HCT116 (cell line): ENCODE results near the gene PIMREG. TPM values are rescaled to one million over a fixed set of nuclear protein-coding genes. Genes with fewer than 3 reads are reported as not detected.

ENCODE experiments used
- ATAC-seq: fragments of 200-7000 bp; cut with Tn5 transposase; 2 replicates; pipeline ENCODE4 v1.9.1; 2020; ENCODE audit warnings: mild to moderate bottlenecking, moderate library complexity
- BruUV-seq: library from RNA; stranded (reverse); fragments of 400-500 nt; replicated peaks from 2 replicates; lab custom pipeline; 2021; lab: Mats Ljungman, UMichigan
- CTCF ChIA-PET: fragments of 300-600 bp; sonication (Branson Sonifier 250); formaldehyde crosslinking; loops from one replicate; lab custom pipeline; 2021; ENCODE audit warnings: antibody characterized with exemption; lab: Charles Lee
- POLR2A ChIA-PET: fragments of 300-600, 350-600 bp; sonication (Branson Sonifier 250); formaldehyde crosslinking; loops from one replicate; lab custom pipeline; 2021; ENCODE audit warnings: antibody characterized with exemption; lab: Charles Lee
- RAD21 ChIA-PET, 2 experiments: fragments of 300-600 bp; sonication (Branson Sonifier 250); formaldehyde crosslinking; loops; one replicate each; lab custom pipeline; 2023; ENCODE audit warnings: low total read pairs in 2 of 2; ENCODE audit not compliant: uncharacterized antibody in 2 of 2, unreplicated experiment in 2 of 2, low non-redundant PET in 1 of 2; lab: Charles Lee
- DNase-seq: peaks from one replicate; pipeline ENCODE4 v3.0.0-alpha.2; 2010; ENCODE audit warnings: low read depth, low spot score
- H2AFZ ChIP-seq: fragments of 200-600 bp; shearing (Covaris generic), sonication (generic); 2 replicates; pipeline ENCODE4 v1.6.1; 2017; ENCODE audit warnings: low read depth, mixed run types, mixed read lengths, antibody characterized with exemption, low read length; ENCODE audit not compliant: poor library complexity, severe bottlenecking
- H3K27ac ChIP-seq: 2 replicates; pipeline ENCODE4 v1.5.1; 2012; ENCODE audit warnings: low read depth, low read length
- H3K27me3 ChIP-seq: fragments of 200-600 bp; sonication (generic); 2 replicates; pipeline ENCODE4 v1.6.1; 2016; ENCODE audit warnings: mixed run types, low read length, mixed read lengths; ENCODE audit not compliant: insufficient read depth
- H3K36me3 ChIP-seq, 2 experiments: fragments of 200-500 bp in 1 of 2; fragments of 200-600 bp in 1 of 2; sonication (Bioruptor generic) in 1 of 2; sonication (generic) in 1 of 2; 2 replicates each; pipeline versions ENCODE4 v1.5.1 to v1.6.1; 2014 to 2016; ENCODE audit warnings: low read length in 2 of 2, inconsistent platforms in 1 of 2, mixed read lengths in 1 of 2, mixed run types in 1 of 2; ENCODE audit not compliant: insufficient read depth in 2 of 2, control insufficient read depth in 1 of 2
- H3K4me1 ChIP-seq, 2 experiments: fragments of 200-600 bp in 1 of 2; sonication (generic) in 1 of 2; 2 replicates each; pipeline versions ENCODE4 v1.5.1 to v1.6.1; 2012 to 2017; ENCODE audit warnings: low read length in 2 of 2, inconsistent platforms in 1 of 2, mild to moderate bottlenecking in 1 of 2, mixed read lengths in 1 of 2, mixed run types in 1 of 2, moderate library complexity in 1 of 2; ENCODE audit not compliant: insufficient read depth in 2 of 2, control insufficient read depth in 1 of 2
- H3K4me2 ChIP-seq: fragments of 200-600 bp; sonication (generic); 2 replicates; pipeline ENCODE4 v1.6.1; 2017; ENCODE audit warnings: mixed run types, low read length, mixed read lengths
- H3K4me3 ChIP-seq, 2 experiments: fragments of 200-600 bp in 1 of 2; sonication (generic) in 1 of 2; replicated peaks in 1 of 2; 2 replicates each; pipeline ENCODE4 v1.5.1; 2011 to 2016; ENCODE audit warnings: low read length in 2 of 2, control low read depth in 1 of 2, low read depth in 1 of 2, mild to moderate bottlenecking in 1 of 2, mixed read lengths in 1 of 2, mixed run types in 1 of 2
- H3K79me2 ChIP-seq: fragments of 200-600 bp; sonication (generic); 2 replicates; pipeline ENCODE4 v1.6.1; 2017; ENCODE audit warnings: mild to moderate bottlenecking, mixed run types, low read length, moderate library complexity, mixed read lengths; ENCODE audit not compliant: insufficient read depth
- H3K9ac ChIP-seq: fragments of 200-600 bp; sonication (generic); 2 replicates; pipeline ENCODE4 v1.6.1; 2016; ENCODE audit warnings: low read length, mixed read lengths
- H3K9me2 ChIP-seq: fragments of 200-600 bp; sonication (generic), shearing (Covaris generic); 2 replicates; pipeline ENCODE4 v1.6.1; 2017; ENCODE audit warnings: mixed run types, mild to moderate bottlenecking, moderate library complexity; ENCODE audit not compliant: insufficient read depth
- H3K9me3 ChIP-seq, 2 experiments: fragments of 200-500 bp in 1 of 2; fragments of 200-600 bp in 1 of 2; sonication (Bioruptor generic) in 1 of 2; sonication (generic) in 1 of 2; 2 replicates each; pipeline ENCODE4 v1.6.1; 2014 to 2017; ENCODE audit warnings: low read length in 2 of 2, mixed read lengths in 2 of 2, inconsistent platforms in 1 of 2, low read depth in 1 of 2, mild to moderate bottlenecking in 1 of 2, mixed run types in 1 of 2, moderate library complexity in 1 of 2; ENCODE audit not compliant: control insufficient read depth in 1 of 2, insufficient read depth in 1 of 2
- H4K20me1 ChIP-seq: fragments of 200-600 bp; sonication (generic), shearing (Covaris generic); 2 replicates; pipeline ENCODE4 v1.6.1; 2017; ENCODE audit warnings: mixed run types, mild to moderate bottlenecking, moderate library complexity; ENCODE audit not compliant: insufficient read depth
- CBX3 ChIP-seq: IDR thresholded peaks from 2 replicates; pipeline ENCODE4 v1.6.1; 2012; ENCODE audit warnings: low read depth
- CEBPB ChIP-seq: IDR thresholded peaks from 2 replicates; pipeline ENCODE4 v1.6.1; 2012; ENCODE audit warnings: low read depth
- EGR1 ChIP-seq: IDR thresholded peaks from 2 replicates; pipeline ENCODE4 v1.6.1; 2012; ENCODE audit warnings: low read depth
- ELF1 ChIP-seq: IDR thresholded peaks from 2 replicates; pipeline ENCODE4 v1.6.1; 2012; ENCODE audit warnings: low read depth, borderline replicate concordance
- EZH2 ChIP-seq: fragments of 200-600 bp; sonication (generic); IDR thresholded peaks from 2 replicates; pipeline ENCODE4 v1.6.1; 2017; ENCODE audit warnings: antibody characterized with exemption, mixed run types
- EZH2phosphoT487 ChIP-seq: fragments of 200-600 bp; IDR thresholded peaks from 2 replicates; pipeline ENCODE4 v1.6.1; 2018; ENCODE audit warnings: antibody characterized with exemption, borderline replicate concordance
- JUND ChIP-seq: IDR thresholded peaks from 2 replicates; pipeline ENCODE4 v1.6.1; 2012
- POLR2A ChIP-seq: IDR thresholded peaks from 2 replicates; pipeline ENCODE4 v1.7.0; 2011; ENCODE audit warnings: borderline replicate concordance; ENCODE audit not compliant: insufficient read depth, insufficient read length; ENCODE audit errors: extremely low read depth
- POLR2AphosphoS5 ChIP-seq: IDR thresholded peaks from 2 replicates; pipeline ENCODE4 v1.6.1; 2011; ENCODE audit warnings: mild to moderate bottlenecking, low read depth, low read length, moderate library complexity
- RAD21 ChIP-seq: IDR thresholded peaks from 2 replicates; pipeline ENCODE4 v1.6.1; 2012; ENCODE audit warnings: low read depth, mild to moderate bottlenecking
- SIN3A ChIP-seq: IDR thresholded peaks from 2 replicates; pipeline ENCODE4 v1.6.1; 2012; ENCODE audit warnings: low read depth
- SP1 ChIP-seq: IDR thresholded peaks from 2 replicates; pipeline ENCODE4 v1.6.1; 2012; ENCODE audit warnings: low read depth
- YY1 ChIP-seq: IDR thresholded peaks from 2 replicates; pipeline ENCODE4 v1.6.1; 2011; ENCODE audit warnings: low read length, low read depth, moderate library complexity, mild to moderate bottlenecking; ENCODE audit not compliant: insufficient replicate concordance; ENCODE audit errors: extremely low read depth
- ZFX ChIP-seq: fragments of 450-650 bp; IDR thresholded peaks from 2 replicates; pipeline ENCODE4 v1.6.1; 2017
- ZNF274 ChIP-seq: fragments of 200-500 bp; sonication (Bioruptor generic); IDR thresholded peaks from 2 replicates; pipeline ENCODE4 v1.6.1; 2014; ENCODE audit warnings: mild to moderate bottlenecking, low read depth, low read length, inconsistent platforms
- intact Hi-C: fragments of 100-400 bp; cut with micrococcal nuclease; formaldehyde crosslinking; loops from 2 replicates; pipeline ENCODE4 v1.10.0; 2022
- total RNA-seq: library from RNA; stranded (reverse); gene quantifications from one replicate; pipeline ENCODE4 v1.2.1, GENCODE V29; 2021; ENCODE audit not compliant: unreplicated experiment
- TF ChIP-seq, protein P1 (sequence below): IDR thresholded peaks from 2 replicates; pipeline ENCODE4 v1.6.1; 2012
- TF ChIP-seq, protein P2 (sequence below): IDR thresholded peaks from 2 replicates; pipeline ENCODE4 v1.6.1; 2012
- TF ChIP-seq, protein P3 (sequence below): IDR thresholded peaks from 2 replicates; pipeline ENCODE4 v1.6.1; 2012; ENCODE audit warnings: low read depth

The PIMREG gene
- total RNA-seq, 1 experiment from 2014 or later: 57.0 TPM

DNA sequence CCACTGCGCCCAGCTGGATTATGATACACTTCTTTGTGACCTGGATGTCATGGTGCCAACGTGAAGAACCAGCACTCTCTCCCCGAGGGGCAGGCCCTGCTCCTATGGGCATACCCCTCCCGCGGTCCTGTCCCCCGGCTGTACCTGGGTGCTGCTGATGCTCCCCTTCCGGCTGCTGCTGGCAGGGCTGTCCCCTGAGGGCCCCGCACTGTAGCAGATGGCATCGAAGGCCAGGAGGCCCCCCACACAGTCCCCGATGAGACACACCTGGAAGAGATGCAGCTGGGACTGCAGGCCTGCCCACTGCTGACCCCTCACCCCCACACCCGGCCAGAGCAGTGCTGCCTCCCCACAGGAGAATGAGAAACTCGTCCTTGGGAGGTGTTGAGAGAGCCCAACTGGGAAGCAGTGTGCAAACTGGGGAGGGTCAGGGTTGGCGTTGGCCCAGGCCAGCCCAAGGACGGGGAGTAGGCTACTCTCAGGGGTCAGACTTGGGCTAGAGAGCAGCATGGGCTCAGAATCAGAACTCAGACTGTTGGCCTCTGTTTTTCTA lies 33.7 kb downstream of the PIMREG start:
- TF ChIP-seq, protein P1, sequence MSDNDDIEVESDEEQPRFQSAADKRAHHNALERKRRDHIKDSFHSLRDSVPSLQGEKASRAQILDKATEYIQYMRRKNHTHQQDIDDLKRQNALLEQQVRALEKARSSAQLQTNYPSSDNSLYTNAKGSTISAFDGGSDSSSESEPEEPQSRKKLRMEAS: no peak
- no peak for TF ChIP-seq RAD21
- TF ChIP-seq, protein P2, sequence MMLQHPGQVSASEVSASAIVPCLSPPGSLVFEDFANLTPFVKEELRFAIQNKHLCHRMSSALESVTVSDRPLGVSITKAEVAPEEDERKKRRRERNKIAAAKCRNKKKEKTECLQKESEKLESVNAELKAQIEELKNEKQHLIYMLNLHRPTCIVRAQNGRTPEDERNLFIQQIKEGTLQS: no peak
- TF ChIP-seq CEBPB: no peak
- TF ChIP-seq EZH2: no peak
- TF ChIP-seq EZH2phosphoT487: no peak
- no peak for TF ChIP-seq SIN3A
- no peak for TF ChIP-seq EGR1
- no peak overlapping the region for H3K9ac ChIP-seq
- CTCF ChIA-PET: no interaction called here
- H2AFZ ChIP-seq: no peak overlapping the region
- intact Hi-C loops: no loop called here
- no peak overlapping the region for H3K4me2 ChIP-seq
- H3K4me3 ChIP-seq: no peak overlapping the region
- POLR2A ChIA-PET: no interaction called here
- H4K20me1 ChIP-seq: no peaks in the 10 kb centered on the region
- BruUV-seq: no TSS peak
- ATAC-seq (no peak), DNase-seq (no peak)
- H3K9me2 ChIP-seq: no peaks in the 10 kb centered on the region
- no peak overlapping the region for H3K27ac ChIP-seq
- no peaks in the 10 kb centered on the region for H3K9me3 ChIP-seq
- peaks cover 0 to 1% of the 10 kb centered on the region in 2 experiments; a peak in 1 of 4 replicates for H3K4me1 ChIP-seq
- H3K27me3 ChIP-seq: no peaks in the 10 kb centered on the region
- H3K36me3 ChIP-seq: no peaks in the 10 kb centered on the region
- no peaks in the 10 kb centered on the region for H3K79me2 ChIP-seq
- RAD21 ChIA-PET: no interaction called here

DNA sequence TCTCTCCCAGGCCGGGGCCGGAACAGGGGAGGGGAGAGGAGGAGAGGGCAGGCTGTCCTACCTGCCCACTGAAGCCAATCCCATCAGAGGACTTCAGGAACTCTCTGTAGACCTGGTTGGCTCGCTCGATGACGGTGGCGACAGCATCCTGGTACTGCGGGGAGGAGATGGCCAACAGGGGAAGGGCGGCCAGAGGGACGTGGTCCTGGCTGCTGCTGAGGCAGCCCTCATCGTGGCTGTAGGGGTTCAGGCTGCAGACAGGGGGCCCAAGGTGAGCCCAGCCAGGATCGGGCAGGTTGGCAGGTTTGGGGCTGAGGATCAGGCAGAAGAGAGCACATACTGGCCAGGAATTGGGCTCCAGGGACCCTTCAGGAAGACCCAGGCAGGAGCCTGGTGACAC lies 34.2 kb downstream of the PIMREG start:
- BruUV-seq: no TSS peak
- POLR2A ChIA-PET: no interaction called here
- no peaks in the 10 kb centered on the region for H4K20me1 ChIP-seq
- intact Hi-C loops: no loop called here
- DNase-seq (no peak), ATAC-seq (no peak)
- H3K79me2 ChIP-seq: no peaks in the 10 kb centered on the region
- no peaks in the 10 kb centered on the region for H3K4me1 ChIP-seq
- RAD21 ChIA-PET: no interaction called here
- H3K9me2 ChIP-seq: no peaks in the 10 kb centered on the region
- CTCF ChIA-PET: no interaction called here
- TF ChIP-seq, protein P3, sequence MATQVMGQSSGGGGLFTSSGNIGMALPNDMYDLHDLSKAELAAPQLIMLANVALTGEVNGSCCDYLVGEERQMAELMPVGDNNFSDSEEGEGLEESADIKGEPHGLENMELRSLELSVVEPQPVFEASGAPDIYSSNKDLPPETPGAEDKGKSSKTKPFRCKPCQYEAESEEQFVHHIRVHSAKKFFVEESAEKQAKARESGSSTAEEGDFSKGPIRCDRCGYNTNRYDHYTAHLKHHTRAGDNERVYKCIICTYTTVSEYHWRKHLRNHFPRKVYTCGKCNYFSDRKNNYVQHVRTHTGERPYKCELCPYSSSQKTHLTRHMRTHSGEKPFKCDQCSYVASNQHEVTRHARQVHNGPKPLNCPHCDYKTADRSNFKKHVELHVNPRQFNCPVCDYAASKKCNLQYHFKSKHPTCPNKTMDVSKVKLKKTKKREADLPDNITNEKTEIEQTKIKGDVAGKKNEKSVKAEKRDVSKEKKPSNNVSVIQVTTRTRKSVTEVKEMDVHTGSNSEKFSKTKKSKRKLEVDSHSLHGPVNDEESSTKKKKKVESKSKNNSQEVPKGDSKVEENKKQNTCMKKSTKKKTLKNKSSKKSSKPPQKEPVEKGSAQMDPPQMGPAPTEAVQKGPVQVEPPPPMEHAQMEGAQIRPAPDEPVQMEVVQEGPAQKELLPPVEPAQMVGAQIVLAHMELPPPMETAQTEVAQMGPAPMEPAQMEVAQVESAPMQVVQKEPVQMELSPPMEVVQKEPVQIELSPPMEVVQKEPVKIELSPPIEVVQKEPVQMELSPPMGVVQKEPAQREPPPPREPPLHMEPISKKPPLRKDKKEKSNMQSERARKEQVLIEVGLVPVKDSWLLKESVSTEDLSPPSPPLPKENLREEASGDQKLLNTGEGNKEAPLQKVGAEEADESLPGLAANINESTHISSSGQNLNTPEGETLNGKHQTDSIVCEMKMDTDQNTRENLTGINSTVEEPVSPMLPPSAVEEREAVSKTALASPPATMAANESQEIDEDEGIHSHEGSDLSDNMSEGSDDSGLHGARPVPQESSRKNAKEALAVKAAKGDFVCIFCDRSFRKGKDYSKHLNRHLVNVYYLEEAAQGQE: no peak
- TF ChIP-seq JUND (no peak), POLR2AphosphoS5 (no peak), ZFX (no peak), YY1 (no peak), SP1 (no peak), EZH2phosphoT487 (no peak), RAD21 (no peak), POLR2A (no peak), CBX3 (no peak), ELF1 (no peak), CEBPB (no peak), ZNF274 (no peak), EZH2 (no peak), SIN3A (no peak), EGR1 (no peak)
- TF ChIP-seq, all 23 proteins: peak for 0
- H3K9me3 ChIP-seq: no peaks in the 10 kb centered on the region
- H3K36me3 ChIP-seq: no peaks in the 10 kb centered on the region
- no peak overlapping the region for H3K27ac ChIP-seq
- H3K4me2 ChIP-seq: no peak overlapping the region
- H3K9ac ChIP-seq: no peak overlapping the region
- no peak overlapping the region for H3K4me3 ChIP-seq
- no peaks in the 10 kb centered on the region for H3K27me3 ChIP-seq
- H2AFZ ChIP-seq: no peak overlapping the region
